K562 (cell line): Measurements from ENCODE around the gene SEPTIN1. TPM values are rescaled to one million over a fixed set of nuclear protein-coding genes. Genes with fewer than 3 reads are reported as not detected.

Experiments used
- HNRNPH1 ChIP-seq: fragments of 200-400 bp; formaldehyde crosslinking; optimal IDR thresholded peaks from 2 replicates; pipeline ENCODE3; 2017; ENCODE audit warnings: low read depth, mild to moderate bottlenecking, low read length, moderate library complexity
- ZFP36 ChIP-seq: fragments of 150-350 bp; IDR thresholded peaks from 2 replicates; pipeline ENCODE4 v1.6.1; 2018; ENCODE audit warnings: low read length, low read depth; ENCODE audit not compliant: partially characterized antibody
- polyA plus RNA-seq, 8 experiments: library from polyadenylated mRNA; depleted of rRNA in 4 of 8; stranded (reverse) in 5 of 8; unstranded in 3 of 8; fragments of >200 nt; fragmentation: Nextera tagmentation in 2 of 8; fragmentation: Illumina TruSeq in 1 of 8; extraction: Ambion mirVana in 2 of 8; extraction: Trizol in 1 of 8; gene quantifications; 2 replicates each; pipeline versions ENCODE4 v1.2.1 to v1.2.3, GENCODE V29; 2011 to 2014; ENCODE audit warnings: inconsistent platforms in 1 of 8, missing spikeins in 1 of 8
- total RNA-seq, 7 experiments: library from RNA; depleted of rRNA in 6 of 7; stranded (reverse); fragments of >200 nt in 6 of 7; fragmentation: Illumina TruSeq in 2 of 7; extraction: Trizol in 2 of 7; gene quantifications; 2 replicates each; pipeline versions ENCODE4 v1.2.1 to v1.2.3, GENCODE V29; 2011 to 2021; ENCODE audit warnings: low replicate concordance in 1 of 7
- TF ChIP-seq, protein P1 (sequence below): sonication (generic); formaldehyde crosslinking; IDR thresholded peaks from 2 replicates; pipeline ENCODE4 v1.8.0; 2022; ENCODE audit warnings: missing genetic modification reagents, mild to moderate bottlenecking, moderate library complexity, borderline replicate concordance
- TF ChIP-seq, protein P2 (sequence below): sonication (generic); formaldehyde crosslinking; IDR thresholded peaks from 2 replicates; pipeline ENCODE4 v1.8.1; 2022; ENCODE audit warnings: missing genetic modification reagents
- TF ChIP-seq, protein P3 (sequence below), 2 experiments: fragments of 450-650 bp; conservative IDR thresholded peaks; 2 replicates each; pipeline ENCODE4 v1.6.1; 2017; ENCODE audit warnings: mild to moderate bottlenecking in 2 of 2, moderate library complexity in 2 of 2

The SEPTIN1 gene
- total and polyA plus RNA-seq, 9 of the 15 experiments (the other 6 are each of a cell fraction or from before 2014, with no cell fraction given), result 0.23 to 5.6 (median 1.7) TPM; not detected in 1

DNA sequence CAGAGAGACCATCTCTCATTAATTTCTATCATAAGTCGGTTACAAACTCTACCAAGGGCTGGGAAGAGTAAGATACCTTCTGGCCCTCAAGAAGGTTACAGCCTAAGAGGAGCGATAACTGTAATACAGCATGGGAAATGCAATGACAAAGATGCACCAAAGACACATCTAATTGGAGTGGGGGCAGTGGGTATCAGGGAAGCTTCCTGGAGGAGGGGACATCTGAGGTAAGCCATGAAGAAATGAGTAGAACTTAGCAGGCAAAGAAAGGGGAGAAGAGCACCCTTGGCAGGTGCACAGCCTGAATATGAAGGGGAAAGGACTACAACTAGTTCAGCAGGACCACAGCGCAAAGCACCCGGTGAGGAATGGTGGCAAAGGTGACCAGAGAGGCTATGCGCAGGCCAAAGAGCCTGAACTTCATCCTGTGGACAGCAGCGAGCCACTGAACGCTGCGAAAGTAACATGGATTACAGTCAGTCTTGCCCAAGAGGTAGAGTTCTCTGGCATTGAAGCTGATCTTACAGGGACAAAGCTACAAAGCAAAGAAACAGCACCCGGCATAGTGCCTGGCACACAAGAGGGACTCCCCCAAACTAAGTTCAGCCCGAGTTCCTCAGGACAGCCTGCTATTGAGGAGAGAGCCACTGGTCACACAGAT, 14.9 kb downstream of the SEPTIN1 start (continued):
- TF ChIP-seq, protein P1, sequence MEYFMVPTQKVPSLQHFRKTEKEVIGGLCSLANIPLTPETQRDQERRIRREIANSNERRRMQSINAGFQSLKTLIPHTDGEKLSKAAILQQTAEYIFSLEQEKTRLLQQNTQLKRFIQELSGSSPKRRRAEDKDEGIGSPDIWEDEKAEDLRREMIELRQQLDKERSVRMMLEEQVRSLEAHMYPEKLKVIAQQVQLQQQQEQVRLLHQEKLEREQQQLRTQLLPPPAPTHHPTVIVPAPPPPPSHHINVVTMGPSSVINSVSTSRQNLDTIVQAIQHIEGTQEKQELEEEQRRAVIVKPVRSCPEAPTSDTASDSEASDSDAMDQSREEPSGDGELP (CRISPR knock-in tag), result no peak
- TF ChIP-seq HNRNPH1 (no peak), ZFP36 (peak; percentile 93)
- TF ChIP-seq, protein P2, sequence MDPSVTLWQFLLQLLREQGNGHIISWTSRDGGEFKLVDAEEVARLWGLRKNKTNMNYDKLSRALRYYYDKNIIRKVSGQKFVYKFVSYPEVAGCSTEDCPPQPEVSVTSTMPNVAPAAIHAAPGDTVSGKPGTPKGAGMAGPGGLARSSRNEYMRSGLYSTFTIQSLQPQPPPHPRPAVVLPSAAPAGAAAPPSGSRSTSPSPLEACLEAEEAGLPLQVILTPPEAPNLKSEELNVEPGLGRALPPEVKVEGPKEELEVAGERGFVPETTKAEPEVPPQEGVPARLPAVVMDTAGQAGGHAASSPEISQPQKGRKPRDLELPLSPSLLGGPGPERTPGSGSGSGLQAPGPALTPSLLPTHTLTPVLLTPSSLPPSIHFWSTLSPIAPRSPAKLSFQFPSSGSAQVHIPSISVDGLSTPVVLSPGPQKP (CRISPR knock-in tag), result no peak
- TF ChIP-seq, protein P3, sequence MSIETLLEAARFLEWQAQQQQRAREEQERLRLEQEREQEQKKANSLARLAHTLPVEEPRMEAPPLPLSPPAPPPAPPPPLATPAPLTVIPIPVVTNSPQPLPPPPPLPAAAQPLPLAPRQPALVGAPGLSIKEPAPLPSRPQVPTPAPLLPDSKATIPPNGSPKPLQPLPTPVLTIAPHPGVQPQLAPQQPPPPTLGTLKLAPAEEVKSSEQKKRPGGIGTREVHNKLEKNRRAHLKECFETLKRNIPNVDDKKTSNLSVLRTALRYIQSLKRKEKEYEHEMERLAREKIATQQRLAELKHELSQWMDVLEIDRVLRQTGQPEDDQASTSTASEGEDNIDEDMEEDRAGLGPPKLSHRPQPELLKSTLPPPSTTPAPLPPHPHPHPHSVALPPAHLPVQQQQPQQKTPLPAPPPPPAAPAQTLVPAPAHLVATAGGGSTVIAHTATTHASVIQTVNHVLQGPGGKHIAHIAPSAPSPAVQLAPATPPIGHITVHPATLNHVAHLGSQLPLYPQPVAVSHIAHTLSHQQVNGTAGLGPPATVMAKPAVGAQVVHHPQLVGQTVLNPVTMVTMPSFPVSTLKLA (conservative IDR thresholded peaks at IDR 0.05), result no peak
